ENCODE data around the gene GH1. TPM values are rescaled to one million over a fixed set of nuclear protein-coding genes. Genes with fewer than 3 reads are reported as not detected.

GH1 gene
- total RNA-seq, 1 experiment from 2014 or later: not detected

DNA sequence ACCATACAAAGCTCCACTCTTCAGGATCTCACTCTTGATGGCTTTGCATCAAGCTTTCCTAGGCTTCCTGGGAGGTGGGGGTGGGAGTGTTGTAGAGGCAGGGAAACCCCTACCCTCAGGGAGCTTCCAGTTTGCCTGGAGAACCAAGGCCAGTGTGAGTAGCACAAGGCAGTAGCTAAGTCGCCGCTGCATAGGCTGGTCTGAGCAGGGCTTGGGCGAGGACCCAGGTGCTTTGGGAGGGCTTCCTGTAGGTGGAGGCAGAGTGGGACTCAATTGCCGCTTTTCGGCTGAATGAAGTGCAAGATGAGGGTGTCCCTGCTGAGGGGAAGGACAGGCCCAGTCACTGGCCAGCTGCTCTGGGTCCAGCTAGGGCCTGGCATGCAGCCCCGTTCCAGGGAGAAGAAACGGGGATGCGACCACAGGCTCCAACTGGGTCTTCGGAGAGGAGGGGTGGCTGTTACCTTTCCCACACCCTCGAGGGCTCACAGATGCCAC, 9.6 kb upstream of the GH1 start:
- H3K56ac ChIP-seq (ENCODE audit: insufficient read length, low read depth, low read length): no peak overlapping the region
- no peaks in the 10 kb centered on the region for H3K27me3 ChIP-seq (ENCODE audit: insufficient read depth, low read length)
- H3K4me1 ChIP-seq (ENCODE audit: insufficient read depth, low read length): no peaks in the 10 kb centered on the region; the same call in 1 of the 2 replicates
- no peaks in the 10 kb centered on the region for H3K9me3 ChIP-seq (ENCODE audit: control insufficient read depth, low read depth, low read length)
- H3K18ac ChIP-seq (ENCODE audit: insufficient read length, low read depth, low read length): no peak overlapping the region
- H2BK12ac ChIP-seq (ENCODE audit: insufficient read length, low read depth, low read length): no peak overlapping the region
- no peak overlapping the region for H3T11ph ChIP-seq (ENCODE audit: low read length)
- no peak overlapping the region for H3K27ac ChIP-seq (ENCODE audit: insufficient read length, low read depth, low read length)
- H3K4me3 Mint-ChIP-seq: no peak overlapping the region
- TF ChIP-seq, protein P1, sequence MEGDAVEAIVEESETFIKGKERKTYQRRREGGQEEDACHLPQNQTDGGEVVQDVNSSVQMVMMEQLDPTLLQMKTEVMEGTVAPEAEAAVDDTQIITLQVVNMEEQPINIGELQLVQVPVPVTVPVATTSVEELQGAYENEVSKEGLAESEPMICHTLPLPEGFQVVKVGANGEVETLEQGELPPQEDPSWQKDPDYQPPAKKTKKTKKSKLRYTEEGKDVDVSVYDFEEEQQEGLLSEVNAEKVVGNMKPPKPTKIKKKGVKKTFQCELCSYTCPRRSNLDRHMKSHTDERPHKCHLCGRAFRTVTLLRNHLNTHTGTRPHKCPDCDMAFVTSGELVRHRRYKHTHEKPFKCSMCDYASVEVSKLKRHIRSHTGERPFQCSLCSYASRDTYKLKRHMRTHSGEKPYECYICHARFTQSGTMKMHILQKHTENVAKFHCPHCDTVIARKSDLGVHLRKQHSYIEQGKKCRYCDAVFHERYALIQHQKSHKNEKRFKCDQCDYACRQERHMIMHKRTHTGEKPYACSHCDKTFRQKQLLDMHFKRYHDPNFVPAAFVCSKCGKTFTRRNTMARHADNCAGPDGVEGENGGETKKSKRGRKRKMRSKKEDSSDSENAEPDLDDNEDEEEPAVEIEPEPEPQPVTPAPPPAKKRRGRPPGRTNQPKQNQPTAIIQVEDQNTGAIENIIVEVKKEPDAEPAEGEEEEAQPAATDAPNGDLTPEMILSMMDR (conservative IDR thresholded peaks at IDR 0.05): no peak
- H3K23me2 ChIP-seq (ENCODE audit: insufficient read length, low read depth, low read length, poor library complexity, severe bottlenecking): no peaks in the 10 kb centered on the region
- H3K79me1 ChIP-seq (ENCODE audit: insufficient read depth, low read depth, low read length, poor library complexity, severe bottlenecking): no peaks in the 10 kb centered on the region
- no peak overlapping the region for H2BK15ac ChIP-seq (ENCODE audit: low read depth, low read length)
- peaks cover 15 to 21% of the 10 kb centered on the region in 2 experiments for H3K4me1 Mint-ChIP-seq
- H4K5ac ChIP-seq (ENCODE audit: insufficient read length, low read depth, low read length): no peak overlapping the region
- no peaks in the 10 kb centered on the region for H4K20me1 ChIP-seq (ENCODE audit: control insufficient read depth, insufficient read depth, insufficient read length)
- H3K27me3 Mint-ChIP-seq (ENCODE audit: low read depth): no peaks in the 10 kb centered on the region; the same call in 1 of the 2 replicates
- H4K91ac ChIP-seq (ENCODE audit: insufficient read length, low read depth, low read length): no peak overlapping the region
- H3K9ac ChIP-seq (ENCODE audit: extremely low read depth, insufficient read length, low read length): no peak overlapping the region
- H2BK5ac ChIP-seq (ENCODE audit: insufficient read length, low read length): no peak overlapping the region
- no peaks in the 10 kb centered on the region for H3K36me3 Mint-ChIP-seq (ENCODE audit: insufficient read depth in 1 of 3, low read depth in 3 of 3)
- no peak overlapping the region for H3K4ac ChIP-seq (ENCODE audit: low read depth, low read length)
- H3K79me2 ChIP-seq (ENCODE audit: insufficient read depth, low read length): no peaks in the 10 kb centered on the region
- no peak overlapping the region for H2AFZ ChIP-seq (ENCODE audit: low read length)
- no peak overlapping the region for H3K27ac Mint-ChIP-seq
- no peak overlapping the region for H2AK5ac ChIP-seq (ENCODE audit: insufficient read length, low read length)
- no peak overlapping the region for H3K4me2 ChIP-seq (ENCODE audit: insufficient read depth, insufficient read length, low read length)
- no peak overlapping the region for H3K14ac ChIP-seq (ENCODE audit: insufficient read depth, low read length)
- H3K23ac ChIP-seq (ENCODE audit: insufficient read length, low read depth, low read length): no peak overlapping the region
- no peak for DNase-seq
- H3K9me3 Mint-ChIP-seq: no peaks in the 10 kb centered on the region
- no peak overlapping the region for H4K8ac ChIP-seq (replicated peaks; ENCODE audit: insufficient read length, low read depth, low read length)
- no CpG with 5 or more reads among the region's 10 CpGs for WGBS (ENCODE audit: extremely low coverage, insufficient read length, low lambda C conversion rate)
- H2BK120ac ChIP-seq (ENCODE audit: low read depth, low read length, poor library complexity, severe bottlenecking): no peak overlapping the region
- no peak overlapping the region for H2BK20ac ChIP-seq (ENCODE audit: low read depth, low read length, poor library complexity, severe bottlenecking)
